AG09309 (cell line): ENCODE results near the gene PLCXD3.

ENCODE experiments used
- DNase-seq: peaks from one replicate; pipeline ENCODE4 v3.0.0-alpha.2; 2010; ENCODE audit warnings: low read depth
- H3K4me3 ChIP-seq: 2 replicates; pipeline ENCODE4 v1.5.1; 2011; ENCODE audit warnings: mild to moderate bottlenecking, low read depth, low read length, moderate library complexity; ENCODE audit not compliant: control insufficient read depth
- TF ChIP-seq, protein P1 (sequence below): IDR thresholded peaks from 2 replicates; pipeline ENCODE4 v1.5.1; 2011; ENCODE audit warnings: mild to moderate bottlenecking, low read depth, low read length, inconsistent platforms; ENCODE audit not compliant: insufficient read depth, control insufficient read depth; ENCODE audit errors: missing control alignments

The PLCXD3 gene

DNA sequence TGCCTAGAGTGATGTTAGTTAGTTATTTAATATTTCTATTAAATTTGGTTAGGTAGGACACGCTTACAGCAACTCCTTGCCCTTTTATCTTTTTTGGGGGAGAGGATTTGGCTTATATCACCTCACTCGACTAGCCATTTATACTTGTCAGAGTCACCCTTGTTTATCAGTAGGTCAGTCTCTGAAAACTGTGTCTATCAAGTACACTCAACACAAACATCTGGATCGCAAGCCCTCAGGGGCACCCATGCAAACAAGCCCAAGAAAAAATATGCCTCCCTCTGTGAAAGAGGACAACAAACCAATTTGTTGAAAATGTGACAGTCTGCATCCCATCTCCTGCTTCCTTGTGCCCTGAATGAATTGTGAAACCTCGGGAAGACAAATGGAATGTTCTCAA lies 139.9 kb downstream of the PLCXD3 start:
- TF ChIP-seq, protein P1, sequence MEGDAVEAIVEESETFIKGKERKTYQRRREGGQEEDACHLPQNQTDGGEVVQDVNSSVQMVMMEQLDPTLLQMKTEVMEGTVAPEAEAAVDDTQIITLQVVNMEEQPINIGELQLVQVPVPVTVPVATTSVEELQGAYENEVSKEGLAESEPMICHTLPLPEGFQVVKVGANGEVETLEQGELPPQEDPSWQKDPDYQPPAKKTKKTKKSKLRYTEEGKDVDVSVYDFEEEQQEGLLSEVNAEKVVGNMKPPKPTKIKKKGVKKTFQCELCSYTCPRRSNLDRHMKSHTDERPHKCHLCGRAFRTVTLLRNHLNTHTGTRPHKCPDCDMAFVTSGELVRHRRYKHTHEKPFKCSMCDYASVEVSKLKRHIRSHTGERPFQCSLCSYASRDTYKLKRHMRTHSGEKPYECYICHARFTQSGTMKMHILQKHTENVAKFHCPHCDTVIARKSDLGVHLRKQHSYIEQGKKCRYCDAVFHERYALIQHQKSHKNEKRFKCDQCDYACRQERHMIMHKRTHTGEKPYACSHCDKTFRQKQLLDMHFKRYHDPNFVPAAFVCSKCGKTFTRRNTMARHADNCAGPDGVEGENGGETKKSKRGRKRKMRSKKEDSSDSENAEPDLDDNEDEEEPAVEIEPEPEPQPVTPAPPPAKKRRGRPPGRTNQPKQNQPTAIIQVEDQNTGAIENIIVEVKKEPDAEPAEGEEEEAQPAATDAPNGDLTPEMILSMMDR: no peak
- H3K4me3 ChIP-seq: no peak overlapping the region
- DNase-seq: no peak

DNA sequence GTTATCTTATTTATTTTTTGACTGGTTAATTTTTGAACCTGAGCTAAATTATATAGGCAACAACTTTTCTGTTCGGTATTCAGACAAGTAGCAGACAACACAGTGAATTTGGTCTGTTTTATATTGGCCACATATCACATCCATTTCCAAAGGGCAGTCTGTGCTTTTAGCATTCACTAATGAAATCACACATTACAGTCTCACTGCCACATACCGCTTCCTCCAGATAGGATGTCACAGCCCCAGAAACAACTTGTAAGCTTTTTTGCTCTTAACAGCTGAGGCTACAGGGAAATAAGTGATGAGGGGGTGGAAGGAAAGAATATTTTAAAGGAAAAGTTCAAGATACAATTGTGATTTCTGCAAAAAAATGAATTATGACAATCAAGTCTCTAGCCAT lies 140.6 kb downstream of the PLCXD3 start:
- H3K4me3 ChIP-seq: no peak overlapping the region
- TF ChIP-seq, protein P1: no peak
- no peak for DNase-seq

- H3K4me3 ChIP-seq: no peak overlapping the region
- TF ChIP-seq, protein P1: no peak
- DNase-seq: no peak
Observed at GRCh38 chr5:41368158-41368557, 142.2 kb downstream of the PLCXD3 start.

DNA sequence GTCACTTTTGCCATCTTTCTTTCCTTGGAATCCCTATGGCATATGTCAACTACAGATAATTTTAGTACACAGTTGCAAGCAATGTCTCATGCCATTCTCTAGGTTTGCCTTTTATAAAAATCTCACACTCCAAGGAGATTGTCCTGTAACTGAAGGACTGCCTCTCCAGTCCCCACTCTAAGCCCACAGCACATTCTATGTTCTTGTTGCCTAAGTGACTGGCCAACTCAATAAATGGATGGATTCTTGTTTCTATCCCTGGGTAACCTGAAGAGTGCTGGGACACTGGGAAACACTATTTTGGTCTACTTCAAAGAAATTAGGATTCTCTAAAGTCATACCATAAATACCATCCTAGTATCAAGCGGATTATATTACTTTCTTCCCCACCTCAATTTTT lies 145.0 kb downstream of the PLCXD3 start:
- TF ChIP-seq, protein P1: no peak
- no peak overlapping the region for H3K4me3 ChIP-seq
- DNase-seq: no peak

DNA sequence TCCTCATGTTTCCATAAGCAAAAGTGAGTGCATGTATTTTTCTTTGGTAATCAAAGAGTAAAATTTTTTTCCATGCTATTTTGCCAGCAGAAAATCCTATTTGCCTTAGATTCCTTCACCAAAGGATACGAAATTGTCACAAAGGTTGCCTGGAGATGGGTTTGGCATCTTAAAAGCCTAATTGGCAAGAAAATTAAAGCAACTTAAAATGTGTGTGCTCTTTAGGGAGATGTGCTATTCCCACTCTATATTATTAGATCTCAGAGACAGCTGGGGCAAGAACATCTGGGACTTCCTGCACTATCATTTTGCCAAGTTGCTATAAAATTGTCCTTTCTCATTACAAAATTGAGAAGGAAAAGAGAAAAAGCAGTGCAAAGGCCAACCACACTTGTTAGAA lies 146.1 kb downstream of the PLCXD3 start:
- TF ChIP-seq, protein P1: no peak
- no peak overlapping the region for H3K4me3 ChIP-seq
- DNase-seq: no peak

- TF ChIP-seq, protein P1: no peak
- no peak overlapping the region for H3K4me3 ChIP-seq
- DNase-seq: no peak
Observed at GRCh38 chr5:41363343-41363986, 146.9 kb downstream of the PLCXD3 start.
